ENCODE data around the gene ZNF737.

DNA sequence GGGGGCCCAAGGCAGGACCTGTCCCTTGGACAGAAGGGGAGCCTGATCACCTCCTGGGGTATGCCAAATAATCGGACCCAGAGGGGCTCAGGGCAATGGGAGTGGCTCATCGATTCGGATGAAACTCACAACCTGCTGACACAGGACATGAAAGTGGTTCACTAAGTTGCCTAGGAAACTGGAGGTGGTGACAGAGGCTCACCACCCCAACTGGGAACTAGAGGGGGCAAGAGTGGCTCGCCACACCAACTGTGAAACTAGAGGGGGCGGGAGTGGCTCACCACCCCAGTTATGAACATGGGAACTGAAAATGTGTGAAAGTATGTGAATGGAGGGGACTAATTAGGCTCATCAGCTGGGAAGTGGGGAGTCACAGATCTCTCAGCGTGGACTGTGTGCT lies 46.3 kb upstream of the ZNF737 start:
- TF ChIP-seq, protein P1, sequence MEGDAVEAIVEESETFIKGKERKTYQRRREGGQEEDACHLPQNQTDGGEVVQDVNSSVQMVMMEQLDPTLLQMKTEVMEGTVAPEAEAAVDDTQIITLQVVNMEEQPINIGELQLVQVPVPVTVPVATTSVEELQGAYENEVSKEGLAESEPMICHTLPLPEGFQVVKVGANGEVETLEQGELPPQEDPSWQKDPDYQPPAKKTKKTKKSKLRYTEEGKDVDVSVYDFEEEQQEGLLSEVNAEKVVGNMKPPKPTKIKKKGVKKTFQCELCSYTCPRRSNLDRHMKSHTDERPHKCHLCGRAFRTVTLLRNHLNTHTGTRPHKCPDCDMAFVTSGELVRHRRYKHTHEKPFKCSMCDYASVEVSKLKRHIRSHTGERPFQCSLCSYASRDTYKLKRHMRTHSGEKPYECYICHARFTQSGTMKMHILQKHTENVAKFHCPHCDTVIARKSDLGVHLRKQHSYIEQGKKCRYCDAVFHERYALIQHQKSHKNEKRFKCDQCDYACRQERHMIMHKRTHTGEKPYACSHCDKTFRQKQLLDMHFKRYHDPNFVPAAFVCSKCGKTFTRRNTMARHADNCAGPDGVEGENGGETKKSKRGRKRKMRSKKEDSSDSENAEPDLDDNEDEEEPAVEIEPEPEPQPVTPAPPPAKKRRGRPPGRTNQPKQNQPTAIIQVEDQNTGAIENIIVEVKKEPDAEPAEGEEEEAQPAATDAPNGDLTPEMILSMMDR (IDR thresholded peaks at IDR 0.05): no peak
- TF ChIP-seq TCF7L2 (IDR thresholded peaks at IDR 0.05; ENCODE audit: low read depth, low read length) (no peak), POLR2AphosphoS5 (IDR thresholded peaks at IDR 0.05; ENCODE audit: low read depth, low read length) (no peak), SIN3A (IDR thresholded peaks at IDR 0.05; ENCODE audit: borderline replicate concordance, insufficient read depth, low read depth, low read length) (no peak)
